HG02973 (cell line): ENCODE results near the gene DCTN4.
"Not testable (repeated sequence)": the region's sequence is repeated elsewhere in the genome, so short reads cannot be mapped to it uniquely, and the experiment has no call there.

Experiments used
- ATAC-seq: cut with Tn5 transposase; IDR thresholded peaks from one replicate; pipeline ENCODE4 v1.9.1; 2021; ENCODE audit warnings: moderate library complexity; ENCODE audit not compliant: unreplicated experiment

The DCTN4 gene

DNA sequence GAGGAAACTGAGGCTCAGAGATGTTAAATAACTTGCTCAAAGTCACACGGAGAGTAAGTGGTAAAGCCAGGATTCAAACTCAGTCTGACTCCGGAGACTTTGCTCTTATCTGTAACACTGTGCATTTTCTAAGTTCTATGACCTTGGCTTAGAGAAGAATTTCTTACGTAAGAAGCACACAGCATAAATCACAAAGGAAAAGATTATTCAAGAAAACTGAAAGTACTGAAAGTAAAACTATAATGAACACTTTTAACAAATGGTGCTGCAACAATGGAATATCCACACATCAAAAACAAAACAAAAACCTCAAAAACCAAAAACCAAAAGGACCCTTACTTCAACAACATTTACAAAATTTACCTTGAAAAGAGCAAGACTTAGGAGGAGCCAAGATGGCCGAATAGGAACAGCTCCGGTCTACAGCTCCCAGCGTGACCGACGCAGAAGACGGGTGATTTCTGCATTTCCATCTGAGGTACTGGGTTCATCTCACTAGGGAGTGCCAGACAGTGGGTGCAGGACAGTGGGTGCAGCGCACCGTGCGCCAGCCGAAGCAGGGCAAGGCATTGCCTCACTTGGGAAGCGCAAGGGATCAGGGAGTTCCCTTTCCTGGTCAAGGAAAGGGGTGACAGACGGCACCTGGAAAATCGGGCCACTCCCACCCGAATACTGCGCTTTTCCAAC, 16.2 kb downstream of the DCTN4 start:
- ATAC-seq = not testable (repeated sequence)

DNA sequence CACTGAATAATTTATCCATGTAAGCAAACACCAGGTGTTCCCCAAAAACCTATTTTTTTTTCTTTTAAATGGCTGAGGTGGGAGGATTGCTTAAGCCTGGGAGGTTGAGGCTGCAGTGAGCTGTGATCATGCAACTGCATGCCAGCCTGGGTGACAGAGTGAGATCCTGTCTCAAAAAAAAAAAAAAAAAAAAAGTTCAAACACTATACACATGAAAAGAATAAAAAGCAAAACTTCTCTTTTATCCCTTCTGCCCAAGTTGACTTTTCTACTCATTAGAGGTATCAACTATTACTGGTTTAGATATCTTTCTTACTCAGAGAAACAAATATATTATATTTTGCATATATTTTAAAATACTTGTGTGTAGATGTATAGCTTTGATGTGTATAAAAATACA, 17.8 kb downstream of the DCTN4 start:
- ATAC-seq = no peak

DNA sequence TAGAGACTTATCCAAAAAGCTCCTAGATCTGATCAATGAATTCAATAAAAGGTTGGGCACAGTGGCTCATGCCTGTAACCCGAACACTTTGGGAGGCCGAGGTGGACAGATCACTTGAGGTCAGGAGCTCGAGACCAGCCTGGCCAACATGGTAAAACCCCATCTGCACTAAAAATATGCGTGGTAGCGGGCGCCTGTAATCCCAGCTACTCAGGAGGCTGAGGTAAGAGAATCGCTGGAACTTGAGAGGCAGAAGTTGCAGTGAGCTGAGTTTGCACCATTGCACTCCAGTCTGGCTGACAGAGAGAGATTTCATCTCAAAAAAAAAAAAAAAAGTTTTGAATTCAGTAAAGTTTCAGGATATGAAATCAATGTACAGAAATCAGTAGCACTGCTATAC, 20.0 kb downstream of the DCTN4 start:
- no peak for ATAC-seq

DNA sequence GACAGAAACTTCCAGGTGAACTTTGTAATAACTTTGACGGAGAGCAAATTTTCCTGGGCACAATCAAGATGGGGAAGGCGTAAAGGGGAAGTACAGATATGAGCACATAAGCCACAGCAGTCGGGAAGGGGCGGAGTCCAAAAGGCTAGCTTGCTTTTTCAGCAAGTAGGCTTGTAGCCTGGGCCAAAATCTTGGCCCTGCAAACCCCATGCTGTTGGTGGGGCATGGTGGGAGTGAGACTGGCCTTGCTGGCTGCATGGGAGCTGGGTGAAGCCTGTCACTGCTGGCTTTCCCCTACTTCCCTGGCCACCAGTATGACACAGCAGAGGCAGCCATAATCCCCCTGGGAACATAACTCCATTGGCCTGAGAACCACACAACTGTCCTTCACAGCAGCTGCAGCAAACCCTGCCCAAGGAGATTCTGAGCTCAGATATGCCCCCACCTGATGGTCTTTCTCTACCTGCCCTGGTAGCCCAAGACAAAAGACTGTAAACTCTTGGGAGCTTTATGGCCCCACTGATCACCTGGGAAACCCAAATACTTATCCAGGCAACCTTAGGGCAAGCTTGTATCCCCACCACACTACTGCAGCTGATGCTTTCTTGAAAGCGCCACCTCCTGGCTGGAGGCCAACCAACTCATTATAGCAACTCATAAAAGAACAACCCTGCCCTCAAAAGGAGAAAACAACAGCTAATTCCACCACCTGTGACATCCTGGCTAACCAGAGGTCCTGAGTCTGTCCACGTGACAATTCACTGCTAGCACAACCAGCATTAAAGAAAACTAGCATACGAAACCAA, 24.0 kb downstream of the DCTN4 start:
- peak; percentile 93 for ATAC-seq

GRCh38 chr5:150731669-150732242, 27.1 kb downstream of the DCTN4 start:
- ATAC-seq = no peak

GRCh38 chr5:150729859-150730258, 29.0 kb downstream of the DCTN4 start:
- no peak for ATAC-seq

- no peak for ATAC-seq
These were observed 35.0 kb downstream of the DCTN4 start for GRCh38 chr5:150723845-150724244.

DNA sequence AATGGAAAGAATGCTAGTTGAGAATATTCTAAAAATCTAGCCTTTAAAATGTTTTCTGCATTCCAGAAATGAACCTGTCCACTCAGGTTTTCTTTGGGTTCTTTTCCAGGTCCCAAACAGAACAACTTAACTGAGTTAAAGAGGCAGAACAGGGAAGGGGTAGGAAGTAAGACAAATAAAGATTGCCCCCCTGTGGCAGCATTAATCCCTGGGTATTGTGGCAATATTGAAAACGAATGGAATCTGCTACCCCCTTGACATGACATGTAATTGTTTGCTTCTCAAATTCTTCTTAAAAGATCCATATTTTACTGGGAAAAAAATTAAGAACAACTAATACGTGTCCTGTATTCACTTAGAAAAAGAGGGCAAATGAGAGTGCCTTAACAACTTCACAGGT, 48.7 kb downstream of the DCTN4 start:
- no peak for ATAC-seq

- ATAC-seq = no peak
These were observed 51.9 kb downstream of the DCTN4 start for GRCh38 chr5:150706776-150707390.

- ATAC-seq = no peak
These were observed 55.1 kb downstream of the DCTN4 start for GRCh38 chr5:150703762-150704161.

DNA sequence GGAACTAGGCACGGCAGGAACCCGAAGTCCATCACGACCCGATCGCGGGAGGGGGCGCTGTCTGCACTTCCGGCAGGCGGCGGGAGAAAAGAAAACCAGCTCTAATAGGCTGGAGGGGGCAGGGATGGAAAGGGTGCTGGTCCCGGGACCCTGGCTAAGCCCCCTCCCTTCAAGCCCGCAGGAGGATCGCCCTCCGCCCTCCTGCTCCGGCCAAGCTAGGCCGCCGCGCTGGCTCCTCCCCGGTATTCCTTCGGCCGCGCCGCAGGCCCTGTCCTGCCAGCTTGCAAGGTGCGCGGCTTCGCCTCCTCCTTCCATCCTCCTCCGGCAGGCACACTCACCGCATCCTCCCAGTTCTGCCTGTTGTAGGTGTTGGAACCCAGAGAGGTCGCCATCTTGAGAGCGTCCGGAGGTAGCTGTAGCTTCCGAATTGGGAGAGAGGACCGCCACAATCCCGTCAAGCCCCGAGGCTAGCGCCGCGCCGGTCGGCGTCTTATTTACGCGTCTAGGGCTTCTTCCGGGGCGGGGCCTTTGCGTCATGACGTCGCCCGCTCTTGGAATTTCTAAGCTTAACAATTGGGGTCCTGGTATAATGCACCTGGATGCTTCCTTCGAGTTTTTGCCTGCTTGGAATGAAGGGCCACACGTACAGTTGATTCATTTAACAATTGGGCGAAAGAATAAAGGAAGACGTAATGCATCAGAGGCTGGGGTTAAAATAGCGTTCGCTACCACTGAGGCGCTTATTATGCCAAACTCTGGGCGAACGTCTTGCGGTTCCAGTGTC, 58.0 kb downstream of the DCTN4 start, which contains the start of gene RBM22:
TSS of gene RBM22 (minus strand) at position 469 of the 784 bp plus-strand sequence. CDS start at position 392, 77 bp downstream.
- ATAC-seq = peak; percentile 95

DNA sequence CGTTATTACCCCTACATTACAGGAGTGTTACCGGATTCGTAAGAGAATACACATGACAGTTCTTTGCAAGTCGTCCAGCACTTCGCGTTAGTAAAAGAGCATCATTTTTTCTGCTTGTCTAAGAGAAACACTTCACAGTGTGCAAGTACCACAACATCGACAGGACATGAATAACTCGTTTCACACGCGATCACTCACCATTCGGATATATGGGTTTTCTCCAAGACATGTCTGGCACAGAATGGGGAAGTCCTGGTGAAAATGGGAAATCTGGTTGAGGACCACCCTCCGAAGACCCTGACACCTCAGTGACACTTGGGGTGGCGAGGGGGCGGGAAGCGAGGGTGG, 58.6 kb downstream of the DCTN4 start:
- ATAC-seq = peak; percentile 11

- ATAC-seq = no peak
These were observed 64.2 kb downstream of the DCTN4 start for GRCh38 chr5:150694612-150695011.

GRCh38 chr5:150692276-150692675, 66.5 kb downstream of the DCTN4 start:
- no peak for ATAC-seq

DNA sequence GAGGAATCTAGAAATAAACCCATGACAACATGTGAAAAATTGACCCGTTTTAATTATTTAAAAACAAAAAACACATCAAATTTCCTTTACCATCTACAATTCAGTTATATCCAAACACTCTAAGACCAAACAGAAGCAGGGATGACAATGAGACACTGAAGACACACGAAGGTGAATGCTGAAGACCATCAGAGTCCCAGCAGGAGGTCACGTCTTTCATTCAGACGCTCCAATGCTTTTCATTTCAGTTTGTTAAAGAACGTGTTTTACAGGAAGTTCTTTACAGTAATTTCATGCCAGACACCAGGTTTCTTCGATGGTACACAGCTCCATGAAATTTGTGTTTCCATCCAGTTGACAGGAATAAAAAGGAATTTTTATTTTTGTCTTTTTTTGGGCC, 68.1 kb downstream of the DCTN4 start:
- no peak for ATAC-seq

DNA sequence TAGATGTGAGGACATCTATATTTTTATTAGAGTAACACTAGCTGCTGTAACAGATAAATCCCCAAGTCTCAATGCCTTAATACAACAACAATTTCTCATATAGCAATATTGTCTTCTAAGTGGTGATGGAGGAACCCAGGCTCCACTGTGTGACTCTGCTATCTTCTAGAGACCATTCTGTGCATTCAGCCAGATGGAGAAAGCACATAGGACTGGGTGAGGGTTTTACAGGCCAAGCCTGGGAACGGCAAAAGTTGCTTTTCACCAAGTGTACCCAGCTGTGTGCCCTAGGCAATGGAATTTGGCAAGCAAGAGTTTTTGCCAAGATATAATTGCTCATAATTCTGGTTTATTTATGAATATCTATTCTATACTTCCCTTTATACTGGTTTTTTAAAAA, 69.7 kb downstream of the DCTN4 start:
- no peak for ATAC-seq

DNA sequence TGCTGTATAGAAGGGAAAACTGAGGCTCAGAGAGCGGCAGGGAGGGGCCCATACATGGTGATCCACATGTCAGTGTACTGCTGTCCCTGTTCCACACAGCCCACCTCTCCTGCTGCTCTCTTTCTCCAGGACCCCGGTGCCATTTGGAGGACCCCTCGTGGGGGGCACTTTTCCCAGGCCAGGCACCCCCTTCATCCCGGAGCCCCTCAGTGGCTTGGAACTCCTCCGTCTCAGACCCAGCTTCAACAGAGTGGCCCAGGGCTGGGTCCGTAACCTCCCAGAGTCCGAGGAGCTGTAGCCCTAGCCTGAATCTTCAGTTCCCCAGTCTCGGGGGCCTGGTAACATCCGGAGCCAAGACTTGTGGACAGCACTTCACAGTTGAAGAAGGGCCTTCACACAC, 82.2 kb downstream of the DCTN4 start:
- ATAC-seq = no peak

- ATAC-seq = no peak
These were observed 83.7 kb downstream of the DCTN4 start for GRCh38 chr5:150675069-150675468.

GRCh38 chr5:150674341-150674821, 84.4 kb downstream of the DCTN4 start:
- no peak for ATAC-seq

- ATAC-seq = no peak
These were observed 85.9 kb downstream of the DCTN4 start for GRCh38 chr5:150672884-150673275.
